ENCODE data around the gene MRGPRX4.
"Not testable (repeated sequence)": the region's sequence is repeated elsewhere in the genome, so short reads cannot be mapped to it uniquely, and the experiment has no call there.

Gene MRGPRX4

GRCh38 chr11:18172666-18173065 lies at the start of gene MRGPRX4:
MRGPRX4 (plus strand) TSS chr11:18172837; CDS start chr11:18173257, 420 bp downstream.
- no peak for DNase-seq (ENCODE audit: low read depth)
- no peak within 1 kb of the TSS for H3K4me3 ChIP-seq (ENCODE audit: low read depth, low read length)
- TF ChIP-seq, protein P1, sequence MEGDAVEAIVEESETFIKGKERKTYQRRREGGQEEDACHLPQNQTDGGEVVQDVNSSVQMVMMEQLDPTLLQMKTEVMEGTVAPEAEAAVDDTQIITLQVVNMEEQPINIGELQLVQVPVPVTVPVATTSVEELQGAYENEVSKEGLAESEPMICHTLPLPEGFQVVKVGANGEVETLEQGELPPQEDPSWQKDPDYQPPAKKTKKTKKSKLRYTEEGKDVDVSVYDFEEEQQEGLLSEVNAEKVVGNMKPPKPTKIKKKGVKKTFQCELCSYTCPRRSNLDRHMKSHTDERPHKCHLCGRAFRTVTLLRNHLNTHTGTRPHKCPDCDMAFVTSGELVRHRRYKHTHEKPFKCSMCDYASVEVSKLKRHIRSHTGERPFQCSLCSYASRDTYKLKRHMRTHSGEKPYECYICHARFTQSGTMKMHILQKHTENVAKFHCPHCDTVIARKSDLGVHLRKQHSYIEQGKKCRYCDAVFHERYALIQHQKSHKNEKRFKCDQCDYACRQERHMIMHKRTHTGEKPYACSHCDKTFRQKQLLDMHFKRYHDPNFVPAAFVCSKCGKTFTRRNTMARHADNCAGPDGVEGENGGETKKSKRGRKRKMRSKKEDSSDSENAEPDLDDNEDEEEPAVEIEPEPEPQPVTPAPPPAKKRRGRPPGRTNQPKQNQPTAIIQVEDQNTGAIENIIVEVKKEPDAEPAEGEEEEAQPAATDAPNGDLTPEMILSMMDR (IDR thresholded peaks at IDR 0.05; ENCODE audit: insufficient read depth, low read depth, low read length, missing control alignments): no peak

DNA sequence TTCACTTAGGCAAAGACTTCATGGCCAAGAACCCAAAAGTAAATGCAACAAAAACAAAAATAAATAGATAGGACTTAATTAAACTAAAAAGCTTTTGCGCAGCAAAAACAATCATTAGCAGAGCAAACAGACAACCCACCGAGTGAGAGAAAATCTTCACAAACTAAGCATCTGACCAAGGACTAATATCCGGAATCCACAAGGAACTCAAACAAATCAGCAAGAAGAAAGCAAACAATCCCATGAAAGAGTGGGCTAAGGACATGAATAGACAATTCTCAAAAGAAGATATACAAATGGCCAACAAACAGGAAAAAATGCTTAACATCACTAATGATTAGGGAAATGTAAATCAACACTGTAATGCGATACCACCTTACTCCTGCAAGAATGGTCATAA lies 41.5 kb upstream of the MRGPRX4 start:
- H3K4me3 ChIP-seq (ENCODE audit: low read depth, low read length); DNase-seq (ENCODE audit: low read depth): not testable (repeated sequence)

DNA sequence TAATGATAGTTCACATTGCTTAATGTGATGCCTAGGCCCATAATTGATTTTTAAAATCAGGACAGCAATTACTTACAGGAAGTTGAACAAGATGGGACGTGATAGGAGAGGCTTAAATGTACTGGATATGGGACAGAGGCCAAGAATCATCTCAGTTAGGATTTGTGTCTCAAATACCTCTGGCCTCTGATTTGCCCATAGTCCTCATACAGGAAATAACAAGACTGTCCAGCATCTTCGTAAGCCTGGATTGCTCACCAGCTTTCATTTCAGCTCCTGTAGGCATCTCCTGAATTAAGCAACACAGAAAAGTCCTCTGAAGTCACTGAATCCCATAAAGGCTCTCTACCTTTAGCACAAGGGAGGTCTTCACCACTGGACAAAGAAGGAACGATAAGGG lies 40.3 kb upstream of the MRGPRX4 start, which contains the start of gene MRGPRX3:
TSS of gene MRGPRX3 (plus strand) at position 231 of the 400 bp plus-strand sequence. CDS start 4,632 bp downstream, outside the sequence.
- DNase-seq (ENCODE audit: low read depth): no peak
- TF ChIP-seq, protein P1 (IDR thresholded peaks at IDR 0.05; ENCODE audit: insufficient read depth, low read depth, low read length, missing control alignments): no peak
- H3K4me3 ChIP-seq (ENCODE audit: low read depth, low read length): no peak within 1 kb of the TSS

DNA sequence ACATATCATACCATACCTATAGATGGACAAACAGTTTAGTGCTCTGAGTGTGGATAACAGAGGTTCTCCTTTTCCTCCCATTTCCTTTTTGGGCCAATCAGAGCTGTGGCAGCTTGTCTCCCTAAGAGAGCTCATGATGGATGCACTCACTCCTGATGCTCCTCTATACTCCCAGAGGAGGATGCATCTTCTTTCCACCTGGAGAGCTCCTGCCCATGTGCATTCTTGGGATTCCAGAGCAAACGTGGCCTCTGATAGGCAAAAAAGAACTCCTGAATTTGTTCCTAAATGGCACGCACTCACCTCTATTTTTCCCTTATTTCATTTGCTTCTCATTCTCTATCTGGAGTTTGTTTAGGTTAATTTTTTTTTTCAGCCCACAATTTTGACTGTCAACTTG lies 37.3 kb upstream of the MRGPRX4 start:
- no peak for DNase-seq (ENCODE audit: low read depth)
- TF ChIP-seq, protein P1 (IDR thresholded peaks at IDR 0.05; ENCODE audit: insufficient read depth, low read depth, low read length, missing control alignments): no peak
- no peak overlapping the region for H3K4me3 ChIP-seq (ENCODE audit: low read depth, low read length)

DNA sequence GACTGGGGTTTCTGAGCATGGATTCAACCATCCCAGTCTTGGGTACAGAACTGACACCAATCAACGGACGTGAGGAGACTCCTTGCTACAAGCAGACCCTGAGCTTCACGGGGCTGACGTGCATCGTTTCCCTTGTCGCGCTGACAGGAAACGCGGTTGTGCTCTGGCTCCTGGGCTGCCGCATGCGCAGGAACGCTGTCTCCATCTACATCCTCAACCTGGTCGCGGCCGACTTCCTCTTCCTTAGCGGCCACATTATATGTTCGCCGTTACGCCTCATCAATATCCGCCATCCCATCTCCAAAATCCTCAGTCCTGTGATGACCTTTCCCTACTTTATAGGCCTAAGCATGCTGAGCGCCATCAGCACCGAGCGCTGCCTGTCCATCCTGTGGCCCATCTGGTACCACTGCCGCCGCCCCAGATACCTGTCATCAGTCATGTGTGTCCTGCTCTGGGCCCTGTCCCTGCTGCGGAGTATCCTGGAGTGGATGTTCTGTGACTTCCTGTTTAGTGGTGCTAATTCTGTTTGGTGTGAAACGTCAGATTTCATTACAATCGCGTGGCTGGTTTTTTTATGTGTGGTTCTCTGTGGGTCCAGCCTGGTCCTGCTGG lies 35.3 kb upstream of the MRGPRX4 start:
- no peak for DNase-seq (ENCODE audit: low read depth)
- H3K4me3 ChIP-seq (ENCODE audit: low read depth, low read length): no peak overlapping the region
- TF ChIP-seq, protein P1 (IDR thresholded peaks at IDR 0.05; ENCODE audit: insufficient read depth, low read depth, low read length, missing control alignments): no peak

- TF ChIP-seq, protein P1 (IDR thresholded peaks at IDR 0.05; ENCODE audit: insufficient read depth, low read depth, low read length, missing control alignments): no peak
- H3K4me3 ChIP-seq (ENCODE audit: low read depth, low read length): no peak overlapping the region
- no peak for DNase-seq (ENCODE audit: low read depth)
Observed at GRCh38 chr11:18140145-18140544, 32.5 kb upstream of the MRGPRX4 start.

DNA sequence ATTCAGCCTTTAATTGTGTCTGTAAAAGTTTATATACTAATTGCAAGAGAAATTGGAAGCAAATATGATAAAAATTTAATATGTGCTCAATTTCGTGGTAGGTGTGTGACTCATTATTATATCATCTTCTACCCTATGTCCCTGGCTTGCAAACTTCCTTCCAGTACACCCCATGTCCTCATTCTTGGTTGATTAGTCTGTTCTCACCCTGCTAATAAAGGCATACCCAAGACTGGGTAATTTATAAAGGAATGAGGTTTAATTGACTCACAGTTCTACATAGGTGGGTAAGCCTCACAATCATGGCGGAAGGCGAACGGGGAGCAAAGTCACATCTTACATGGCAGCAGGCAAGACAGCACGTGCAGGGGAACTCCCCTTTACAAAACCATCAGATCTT lies 28.4 kb upstream of the MRGPRX4 start:
- TF ChIP-seq, protein P1 (IDR thresholded peaks at IDR 0.05; ENCODE audit: insufficient read depth, low read depth, low read length, missing control alignments): no peak
- H3K4me3 ChIP-seq (ENCODE audit: low read depth, low read length): no peak overlapping the region
- DNase-seq (ENCODE audit: low read depth): no peak
